ENCODE measurements around the gene MAD1L1. TPM values are rescaled to one million over a fixed set of nuclear protein-coding genes. Genes with fewer than 3 reads are reported as not detected.

MAD1L1 gene
- total RNA-seq, 3 donors from 2014 or later: 25.3 to 31.2 (median 26.2) TPM

DNA sequence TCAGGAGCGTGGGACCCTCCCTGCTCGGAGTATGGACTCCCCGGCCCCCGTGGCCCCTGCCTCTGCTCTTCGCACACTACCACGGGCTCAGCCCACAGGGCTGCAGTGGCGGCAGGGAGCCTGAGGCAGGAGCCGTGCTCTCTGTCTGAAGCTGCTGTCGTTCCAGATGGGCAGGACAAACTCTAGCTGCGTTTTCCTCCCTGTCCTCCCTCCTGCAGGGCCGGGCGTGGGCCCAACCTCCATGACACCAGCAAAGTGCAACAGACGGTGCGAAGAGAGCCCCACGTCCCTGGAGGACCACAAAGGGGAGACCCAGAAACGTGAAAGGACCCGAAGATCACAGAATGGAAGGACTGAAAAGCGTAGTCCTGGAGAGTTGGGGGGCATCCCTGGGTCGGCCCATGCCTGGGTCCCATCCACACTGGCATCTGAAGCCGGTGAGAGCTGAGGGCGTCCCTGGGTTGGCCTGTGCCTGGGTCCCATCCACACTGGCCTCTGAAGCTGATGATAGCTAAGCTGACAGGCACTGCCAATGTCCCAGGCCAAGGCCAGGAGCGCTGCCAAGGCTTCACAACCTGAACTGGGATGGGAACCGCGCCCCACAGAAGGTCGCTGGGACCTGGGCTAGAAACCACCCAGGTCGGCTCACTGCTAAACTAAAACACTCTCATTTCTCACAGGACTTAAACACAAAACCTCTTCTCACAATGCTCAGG, 267.0 kb downstream of the MAD1L1 start:
- Histone ChIP-seq H3K4me1 (ENCODE audit: low read depth) (no peaks in the 10 kb centered on the region), H3K36me3 (ENCODE audit: low read depth) (no peaks in the 10 kb centered on the region), H3K4me3 (no peak overlapping the region), H3K9me3 (no peaks in the 10 kb centered on the region)
- TF ChIP-seq, protein P1, sequence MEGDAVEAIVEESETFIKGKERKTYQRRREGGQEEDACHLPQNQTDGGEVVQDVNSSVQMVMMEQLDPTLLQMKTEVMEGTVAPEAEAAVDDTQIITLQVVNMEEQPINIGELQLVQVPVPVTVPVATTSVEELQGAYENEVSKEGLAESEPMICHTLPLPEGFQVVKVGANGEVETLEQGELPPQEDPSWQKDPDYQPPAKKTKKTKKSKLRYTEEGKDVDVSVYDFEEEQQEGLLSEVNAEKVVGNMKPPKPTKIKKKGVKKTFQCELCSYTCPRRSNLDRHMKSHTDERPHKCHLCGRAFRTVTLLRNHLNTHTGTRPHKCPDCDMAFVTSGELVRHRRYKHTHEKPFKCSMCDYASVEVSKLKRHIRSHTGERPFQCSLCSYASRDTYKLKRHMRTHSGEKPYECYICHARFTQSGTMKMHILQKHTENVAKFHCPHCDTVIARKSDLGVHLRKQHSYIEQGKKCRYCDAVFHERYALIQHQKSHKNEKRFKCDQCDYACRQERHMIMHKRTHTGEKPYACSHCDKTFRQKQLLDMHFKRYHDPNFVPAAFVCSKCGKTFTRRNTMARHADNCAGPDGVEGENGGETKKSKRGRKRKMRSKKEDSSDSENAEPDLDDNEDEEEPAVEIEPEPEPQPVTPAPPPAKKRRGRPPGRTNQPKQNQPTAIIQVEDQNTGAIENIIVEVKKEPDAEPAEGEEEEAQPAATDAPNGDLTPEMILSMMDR (IDR thresholded peaks at IDR 0.05): no peak
- intact Hi-C loops (cut with DNase I, micrococcal nuclease): no loop called here
- ATAC-seq (no peak), DNase-seq (peak in 2 of 3 donors; percentile 5 to 25)

DNA sequence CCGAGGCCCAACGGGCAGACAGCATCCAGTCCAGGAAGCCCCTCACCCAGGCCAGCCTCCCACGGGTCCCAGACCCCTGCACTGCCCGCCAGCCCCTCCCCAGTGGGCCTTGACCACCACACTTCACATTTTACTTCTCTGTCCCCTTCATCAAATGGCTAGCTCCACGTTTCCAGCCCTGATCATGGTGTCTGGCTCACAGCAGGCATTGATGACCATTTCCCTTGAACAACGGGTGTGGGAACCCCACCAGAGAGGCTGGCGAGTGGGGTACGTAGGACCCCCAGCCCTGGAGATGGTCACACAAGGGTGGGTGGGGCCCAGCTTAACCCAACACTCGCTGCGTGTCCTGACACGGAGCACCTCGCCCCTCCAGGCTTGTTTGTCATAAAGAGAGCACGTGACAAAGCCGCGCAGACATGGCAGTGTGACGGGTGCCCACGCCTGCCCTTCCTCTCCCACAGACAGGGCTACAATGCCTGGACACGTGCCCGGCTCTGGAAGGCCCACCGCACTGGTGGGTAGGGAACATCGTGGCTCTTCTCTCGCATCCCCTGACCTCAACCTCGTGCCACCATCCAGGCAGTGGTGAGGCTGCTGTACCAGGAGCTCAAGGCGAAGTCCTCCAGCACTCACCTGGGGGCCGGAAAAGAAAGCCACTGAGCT, 267.7 kb downstream of the MAD1L1 start:
- no peak for ATAC-seq
- intact Hi-C loops (cut with DNase I, micrococcal nuclease): no loop called here
- no peak overlapping the region for H3K4me3 ChIP-seq

DNA sequence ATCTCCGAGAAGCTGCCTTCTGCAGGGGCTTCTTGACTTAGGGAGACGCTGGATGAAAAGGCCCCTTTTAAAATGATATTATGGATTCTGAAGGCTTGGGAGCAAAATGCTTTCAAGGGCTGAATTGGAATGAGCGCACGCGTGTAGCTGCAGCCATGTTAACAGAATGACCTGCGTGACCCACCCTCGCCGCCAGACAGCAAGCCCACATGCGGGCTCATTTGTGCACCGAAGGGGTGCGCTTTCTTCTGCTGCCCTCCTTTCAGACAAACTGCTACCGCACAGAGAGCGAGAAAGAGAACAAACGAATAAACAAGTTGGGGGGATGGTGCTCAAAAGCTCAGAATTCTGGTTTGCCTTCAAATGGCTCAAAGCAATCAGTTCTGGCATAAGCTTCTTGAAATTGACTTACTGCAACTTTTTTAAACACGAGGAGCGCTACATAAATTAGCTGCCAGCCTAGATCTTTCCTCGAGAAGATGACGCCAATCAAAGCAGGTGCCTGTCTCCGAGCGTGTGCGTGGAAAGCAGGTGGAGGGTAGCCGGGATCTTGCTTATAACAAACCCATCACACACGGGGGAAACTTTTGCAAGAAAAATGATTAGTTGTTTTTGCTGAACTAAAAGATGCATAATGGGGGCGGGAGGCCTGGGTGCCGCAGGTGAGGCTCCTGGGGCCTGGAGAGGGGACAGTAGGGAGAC, 268.4 kb downstream of the MAD1L1 start:
- H3K36me3 ChIP-seq (ENCODE audit: low read depth): no peaks in the 10 kb centered on the region
- ATAC-seq (no peak), DNase-seq (no peak)
- no peak overlapping the region for H3K4me3 ChIP-seq
- TF ChIP-seq, protein P1 (IDR thresholded peaks at IDR 0.05): no peak
- H3K9me3 ChIP-seq: no peaks in the 10 kb centered on the region
- intact Hi-C loops (cut with DNase I, micrococcal nuclease): no loop called here
- H3K4me1 ChIP-seq (ENCODE audit: low read depth): no peaks in the 10 kb centered on the region

More for the DNA sequence above, 267.7 kb downstream of the MAD1L1 start:
- Histone ChIP-seq H3K9me3 (no peaks in the 10 kb centered on the region), H3K36me3 (ENCODE audit: low read depth) (no peaks in the 10 kb centered on the region), H3K4me1 (ENCODE audit: low read depth) (no peaks in the 10 kb centered on the region)
- peak in 2 of 3 donors; percentile 14 to 23 for DNase-seq
- TF ChIP-seq, protein P1 (IDR thresholded peaks at IDR 0.05): no peak

DNA sequence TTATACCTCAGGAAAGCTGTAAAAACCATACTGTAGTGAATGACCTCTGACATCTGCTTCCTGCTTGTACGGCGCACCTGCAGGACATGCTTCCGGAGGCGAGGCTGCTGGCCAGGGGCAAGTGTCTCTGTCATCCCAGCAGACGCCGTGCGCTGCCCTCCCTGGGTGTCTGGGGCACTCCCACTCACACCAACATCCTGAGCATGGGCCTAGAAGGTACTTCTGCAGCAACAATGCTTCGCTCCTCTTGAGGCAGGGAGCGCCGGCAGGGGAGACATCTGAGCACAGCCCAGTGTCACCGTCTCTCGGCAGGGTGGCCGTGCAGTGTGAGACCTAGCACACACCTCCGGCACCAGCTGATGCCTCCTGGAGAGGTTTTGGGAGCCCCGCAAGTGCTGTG, 269.2 kb downstream of the MAD1L1 start:
- Histone ChIP-seq H3K36me3 (ENCODE audit: low read depth) (no peaks in the 10 kb centered on the region), H3K9me3 (no peaks in the 10 kb centered on the region), H3K4me1 (ENCODE audit: low read depth) (no peaks in the 10 kb centered on the region), H3K4me3 (no peak overlapping the region)
- DNase-seq (peak in 2 of 3 donors; percentile 8 to 38), ATAC-seq (no peak)
- TF ChIP-seq, protein P1 (IDR thresholded peaks at IDR 0.05): no peak
- intact Hi-C loops (cut with DNase I, micrococcal nuclease): no loop called here

DNA sequence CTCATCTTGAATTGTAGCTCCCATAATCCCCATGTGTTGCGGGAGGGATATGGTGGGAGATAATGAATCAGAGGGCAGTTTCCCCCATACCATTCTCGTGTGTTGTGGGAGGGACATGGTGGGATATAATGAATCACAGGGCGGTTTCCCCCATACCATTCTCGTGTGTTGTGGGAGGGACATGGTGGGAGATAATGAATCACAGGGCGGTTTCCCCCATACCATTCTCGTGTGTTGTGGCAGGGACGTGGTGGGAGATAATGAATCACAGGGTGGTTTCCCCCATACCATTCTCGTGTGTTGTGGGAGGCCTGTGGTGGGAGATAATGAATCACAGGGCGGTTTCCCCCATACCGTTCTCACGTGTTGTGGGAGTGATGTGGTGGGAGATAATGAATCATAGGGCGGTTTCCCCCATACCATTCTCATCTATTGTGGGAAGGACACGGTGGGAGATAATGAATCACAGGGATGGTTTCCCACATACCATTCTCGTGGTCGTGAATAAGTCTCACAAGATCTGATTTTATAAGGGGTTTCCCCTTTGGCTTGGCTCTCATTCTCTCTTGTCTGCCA, 271.0 kb downstream of the MAD1L1 start:
- Histone ChIP-seq H3K36me3 (ENCODE audit: low read depth) (no peaks in the 10 kb centered on the region), H3K4me1 (ENCODE audit: low read depth) (no peaks in the 10 kb centered on the region), H3K4me3 (no peak overlapping the region), H3K9me3 (no peaks in the 10 kb centered on the region)
- ATAC-seq (no peak), DNase-seq (no peak)
- TF ChIP-seq, protein P1 (IDR thresholded peaks at IDR 0.05): no peak
- intact Hi-C loops (cut with DNase I, micrococcal nuclease): no loop called here
